HEK293 (cell line): ENCODE results near the gene ALOX12B.
A peak's percentile ranks its signal among the peaks of the same experiment; 100 is the strongest.

ENCODE experiments used
- FEZF1 ChIP-seq: fragments of 450-650 bp; formaldehyde crosslinking; IDR thresholded peaks from 2 replicates; pipeline ENCODE4 v1.5.1; 2016; ENCODE audit warnings: missing biosample characterization, missing genetic modification characterization
- GLI4 ChIP-seq: fragments of 450-650 bp; formaldehyde crosslinking; IDR thresholded peaks from 2 replicates; pipeline ENCODE4 v1.5.1; 2016; ENCODE audit warnings: missing biosample characterization, missing genetic modification characterization
- PBX3 ChIP-seq: sonication (generic); formaldehyde crosslinking; IDR thresholded peaks from 2 replicates; pipeline ENCODE4 v1.8.1; 2022; ENCODE audit warnings: mild to moderate bottlenecking, moderate library complexity, missing genetic modification reagents
- PRDM2 ChIP-seq: fragments of 450-650 bp; formaldehyde crosslinking; IDR thresholded peaks from 2 replicates; pipeline ENCODE4 v1.5.1; 2016; ENCODE audit warnings: missing biosample characterization, missing genetic modification characterization, borderline replicate concordance
- PRDM6 ChIP-seq: fragments of 450-650 bp; formaldehyde crosslinking; IDR thresholded peaks from 2 replicates; pipeline ENCODE4 v1.5.1; 2017; ENCODE audit warnings: missing biosample characterization, missing genetic modification characterization
- ZBTB44 ChIP-seq: fragments of 450-650 bp; IDR thresholded peaks from 2 replicates; pipeline ENCODE4 v1.5.1; 2018; ENCODE audit warnings: missing biosample characterization, mild to moderate bottlenecking, missing genetic modification characterization
- ZBTB6 ChIP-seq: fragments of 450-650 bp; formaldehyde crosslinking; IDR thresholded peaks from 2 replicates; pipeline ENCODE4 v1.5.1; 2017; ENCODE audit warnings: missing biosample characterization, missing genetic modification characterization
- ZFP69B ChIP-seq: fragments of 450-650 bp; formaldehyde crosslinking; IDR thresholded peaks from 2 replicates; pipeline ENCODE4 v1.5.1; 2016; ENCODE audit warnings: missing biosample characterization, missing genetic modification characterization
- ZNF2 ChIP-seq: fragments of 450-650 bp; formaldehyde crosslinking; IDR thresholded peaks from 2 replicates; pipeline ENCODE4 v1.5.1; 2016; ENCODE audit warnings: missing biosample characterization, missing genetic modification characterization
- ZNF214 ChIP-seq: fragments of 450-650 bp; formaldehyde crosslinking; IDR thresholded peaks from 2 replicates; pipeline ENCODE4 v1.5.1; 2017; ENCODE audit warnings: missing biosample characterization, mild to moderate bottlenecking, missing genetic modification characterization, borderline replicate concordance
- ZNF362 ChIP-seq: fragments of 450-650 bp; formaldehyde crosslinking; IDR thresholded peaks from 2 replicates; pipeline ENCODE4 v1.5.1; 2016; ENCODE audit warnings: missing biosample characterization, missing genetic modification characterization
- ZNF391 ChIP-seq: fragments of 450-650 bp; formaldehyde crosslinking; IDR thresholded peaks from 2 replicates; pipeline ENCODE4 v1.5.1; 2016; ENCODE audit warnings: low read depth, missing biosample characterization, missing genetic modification characterization, borderline replicate concordance
- ZNF416 ChIP-seq: fragments of 450-650 bp; formaldehyde crosslinking; IDR thresholded peaks from 2 replicates; pipeline ENCODE4 v1.5.1; 2016; ENCODE audit warnings: missing biosample characterization, missing genetic modification characterization
- ZNF548 ChIP-seq: fragments of 450-650 bp; formaldehyde crosslinking; IDR thresholded peaks from 2 replicates; pipeline ENCODE4 v1.5.1; 2016; ENCODE audit warnings: missing biosample characterization, missing genetic modification characterization
- ZNF585B ChIP-seq: fragments of 450-650 bp; formaldehyde crosslinking; IDR thresholded peaks from 2 replicates; pipeline ENCODE4 v1.5.1; 2016; ENCODE audit warnings: missing biosample characterization, missing genetic modification characterization
- ZNF596 ChIP-seq: fragments of 450-650 bp; IDR thresholded peaks from 2 replicates; pipeline ENCODE4 v1.5.0; 2018; ENCODE audit warnings: missing biosample characterization, mild to moderate bottlenecking, missing genetic modification characterization, moderate library complexity
- ZNF629 ChIP-seq: fragments of 450-650 bp; formaldehyde crosslinking; IDR thresholded peaks from 2 replicates; pipeline ENCODE4 v1.5.1; 2017; ENCODE audit warnings: missing biosample characterization, missing genetic modification characterization
- ZNF664 ChIP-seq: fragments of 450-650 bp; formaldehyde crosslinking; IDR thresholded peaks from 2 replicates; pipeline ENCODE4 v1.5.1; 2016; ENCODE audit warnings: missing biosample characterization, missing genetic modification characterization
- ZNF692 ChIP-seq: fragments of 450-650 bp; formaldehyde crosslinking; IDR thresholded peaks from 2 replicates; pipeline ENCODE4 v1.5.1; 2016; ENCODE audit warnings: missing biosample characterization, missing genetic modification characterization
- ZNF701 ChIP-seq: fragments of 450-650 bp; formaldehyde crosslinking; IDR thresholded peaks from 2 replicates; pipeline ENCODE4 v1.5.1; 2016; ENCODE audit warnings: missing biosample characterization, missing genetic modification characterization
- ZNF707 ChIP-seq: fragments of 450-650 bp; formaldehyde crosslinking; IDR thresholded peaks from 2 replicates; pipeline ENCODE4 v1.5.1; 2016; ENCODE audit warnings: missing biosample characterization, missing genetic modification characterization
- ZNF785 ChIP-seq: fragments of 450-650 bp; formaldehyde crosslinking; IDR thresholded peaks from 2 replicates; pipeline ENCODE4 v1.5.1; 2016; ENCODE audit warnings: missing biosample characterization, missing genetic modification characterization
- ZSCAN4 ChIP-seq: fragments of 450-650 bp; formaldehyde crosslinking; IDR thresholded peaks from 2 replicates; pipeline ENCODE4 v1.5.1; 2017; ENCODE audit warnings: missing biosample characterization, missing genetic modification characterization

ALOX12B gene

GRCh38 chr17:8121681-8122421 lies 34.3 kb upstream of the ALOX12B start (continued):
- peak; percentile 39; the same call in 1 of the 2 replicates for TF ChIP-seq ZBTB44 (tag by site-specific recombination)
- 0 out of 2 replicates have a peak, but pooled peaks have one; percentile 47 for TF ChIP-seq ZNF785 (tag by site-specific recombination)
- no peak for TF ChIP-seq ZNF585B (tag by site-specific recombination)
- no peak for TF ChIP-seq PBX3 (CRISPR knock-in tag)
- peak; percentile 63; the same call in 1 of the 2 replicates for TF ChIP-seq ZNF692
- TF ChIP-seq ZNF664 = no peak
- no peak for TF ChIP-seq ZNF362 (tag by site-specific recombination)
- peak; percentile 87 for TF ChIP-seq ZBTB6 (tag by site-specific recombination)
- TF ChIP-seq ZNF707 (tag by site-specific recombination) = no peak
- no peak for TF ChIP-seq ZNF214 (tag by site-specific recombination)
- TF ChIP-seq ZNF391 (tag by site-specific recombination) = no peak
- TF ChIP-seq ZNF416 (tag by site-specific recombination) = no peak
- no peak for TF ChIP-seq FEZF1
- TF ChIP-seq ZNF2 (tag by site-specific recombination) = 0 out of 2 replicates have a peak, but pooled peaks have one; percentile 14
- TF ChIP-seq ZNF629 (tag by site-specific recombination) = no peak; the same call in 1 of the 2 replicates
- TF ChIP-seq PRDM2 (tag by site-specific recombination) = no peak
- TF ChIP-seq ZNF701 (tag by site-specific recombination) = no peak
- TF ChIP-seq ZFP69B (tag by site-specific recombination) = peak; percentile 69
- TF ChIP-seq ZNF548 (tag by site-specific recombination) = no peak
- TF ChIP-seq ZSCAN4 (tag by site-specific recombination) = 0 out of 2 replicates have a peak, but pooled peaks have one; percentile 4
- TF ChIP-seq ZNF596 (tag by site-specific recombination) = no peak
- no peak for TF ChIP-seq PRDM6
- no peak for TF ChIP-seq GLI4
